Skeletal muscle satellite cell (primary cell): ENCODE measurements around the gene TMCC2.

ENCODE experiments used
- H3K27me3 ChIP-seq: 2 replicates; pipeline ENCODE4 v1.7.0; 2013; ENCODE audit warnings: low read length; ENCODE audit not compliant: control insufficient read depth, insufficient read depth
- H3K36me3 ChIP-seq: 2 replicates; pipeline ENCODE4 v1.7.0; 2013; ENCODE audit warnings: mild to moderate bottlenecking, control low read depth, low read length; ENCODE audit not compliant: insufficient read depth
- H3K4me1 ChIP-seq: 2 replicates; pipeline ENCODE4 v1.7.0; 2013; ENCODE audit warnings: low read length; ENCODE audit not compliant: control insufficient read depth, insufficient read depth
- H3K4me2 ChIP-seq: 2 replicates; pipeline ENCODE4 v1.7.0; 2013; ENCODE audit warnings: mild to moderate bottlenecking, low read length
- H3K4me3 ChIP-seq: 2 replicates; pipeline ENCODE4 v1.7.0; 2013; ENCODE audit warnings: low read length
- H3K9ac ChIP-seq: 2 replicates; pipeline ENCODE4 v1.7.0; 2013; ENCODE audit warnings: mild to moderate bottlenecking, low read depth, low read length, moderate library complexity
- H3K9me3 ChIP-seq: replicated peaks from 2 replicates; pipeline ENCODE4 v1.7.0; 2013; ENCODE audit warnings: mild to moderate bottlenecking, control low read depth, low read length

Gene TMCC2

DNA sequence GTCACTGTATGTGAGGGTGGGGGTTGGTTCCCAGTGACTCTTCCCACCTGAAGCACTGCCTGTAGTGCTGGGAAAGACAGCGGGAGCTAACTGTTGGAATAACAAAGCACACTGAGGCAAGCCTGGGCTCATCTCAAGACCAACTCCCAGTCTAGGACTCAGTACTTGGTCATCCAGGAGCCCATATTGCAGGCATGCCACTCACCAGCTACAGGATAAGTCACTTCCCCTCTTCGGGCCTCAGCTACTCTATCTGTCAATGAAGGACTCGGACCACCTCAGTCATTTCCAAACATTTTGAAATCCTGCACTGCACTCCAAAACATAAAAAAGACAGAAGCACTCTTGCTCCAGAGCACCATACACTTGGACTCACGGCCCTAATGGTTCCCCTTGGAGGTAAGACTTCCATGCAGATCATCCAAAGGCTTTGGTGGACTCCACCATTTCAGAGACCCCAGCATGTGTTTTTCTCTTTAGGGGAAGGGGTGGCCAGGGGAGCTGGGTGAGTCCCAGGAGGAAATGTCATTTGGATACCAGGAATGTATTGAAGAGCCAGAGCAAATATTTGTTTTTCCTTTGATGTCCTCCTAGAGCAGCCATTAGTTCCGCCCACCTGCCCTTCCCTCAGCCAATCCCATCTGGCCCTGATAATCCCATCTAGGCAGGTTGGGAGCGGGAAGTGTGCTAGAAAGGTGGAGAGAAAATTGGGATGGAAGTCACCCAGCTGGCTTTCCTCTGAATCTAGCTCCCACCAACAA is 90.7 kb downstream of the TMCC2 start:
- Histone ChIP-seq H3K4me3 (no peak overlapping the region), H3K27me3 (no peaks in the 10 kb centered on the region), H3K4me2 (peak overlapping the region; percentile 27), H3K9me3 (no peaks in the 10 kb centered on the region), H3K4me1 (peaks cover 54% of the 10 kb centered on the region), H3K36me3 (no peaks in the 10 kb centered on the region), H3K9ac (no peak overlapping the region)

DNA sequence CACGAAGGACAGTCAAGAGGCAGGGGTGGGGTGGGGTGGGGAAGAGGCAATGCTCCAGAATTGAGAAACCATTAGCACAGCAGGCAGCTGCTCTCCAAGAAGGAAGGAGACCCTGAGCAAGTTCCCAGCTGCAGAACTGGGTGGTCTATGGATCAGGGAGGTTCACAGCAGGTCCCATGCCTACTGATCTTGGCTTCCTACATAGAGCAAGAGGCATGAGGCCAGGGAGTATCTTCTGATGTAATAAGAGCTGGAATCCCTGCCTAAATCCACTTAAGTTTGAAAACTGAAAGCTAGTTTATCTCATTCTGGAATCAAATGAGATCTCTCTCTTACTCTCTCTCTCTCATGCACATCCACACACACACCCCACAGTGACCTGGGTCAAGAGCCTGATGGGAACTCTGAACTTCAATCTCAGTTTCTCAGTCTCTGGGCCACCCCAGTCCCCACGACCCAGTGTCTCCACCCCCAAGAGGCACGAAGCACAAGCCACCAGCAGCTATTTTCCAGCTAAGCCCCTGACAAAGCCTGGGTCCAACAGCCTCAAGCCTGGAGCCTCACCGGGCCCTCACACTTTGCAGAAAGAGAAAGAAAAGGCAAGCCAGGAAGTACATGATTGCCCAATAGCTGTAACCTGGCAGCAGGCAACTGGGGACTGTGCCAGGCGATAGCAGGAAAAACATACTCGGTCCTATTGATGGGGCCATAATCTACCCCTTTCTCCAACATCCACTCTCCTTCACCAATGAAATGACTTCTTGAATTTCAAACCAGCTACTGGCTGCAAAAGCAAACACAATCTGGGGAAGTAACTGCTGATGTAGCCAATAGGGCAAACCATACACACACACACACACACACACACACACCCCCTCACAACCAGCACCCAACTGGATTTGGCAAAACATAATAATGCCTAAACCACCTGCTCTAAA is 91.6 kb downstream of the TMCC2 start:
- Histone ChIP-seq H3K4me3 (peak overlapping the region; percentile 57), H3K4me2 (peak overlapping the region; percentile 76), H3K9me3 (no peaks in the 10 kb centered on the region), H3K27me3 (no peaks in the 10 kb centered on the region), H3K4me1 (peaks cover 45% of the 10 kb centered on the region), H3K36me3 (no peaks in the 10 kb centered on the region), H3K9ac (no peak overlapping the region)

DNA sequence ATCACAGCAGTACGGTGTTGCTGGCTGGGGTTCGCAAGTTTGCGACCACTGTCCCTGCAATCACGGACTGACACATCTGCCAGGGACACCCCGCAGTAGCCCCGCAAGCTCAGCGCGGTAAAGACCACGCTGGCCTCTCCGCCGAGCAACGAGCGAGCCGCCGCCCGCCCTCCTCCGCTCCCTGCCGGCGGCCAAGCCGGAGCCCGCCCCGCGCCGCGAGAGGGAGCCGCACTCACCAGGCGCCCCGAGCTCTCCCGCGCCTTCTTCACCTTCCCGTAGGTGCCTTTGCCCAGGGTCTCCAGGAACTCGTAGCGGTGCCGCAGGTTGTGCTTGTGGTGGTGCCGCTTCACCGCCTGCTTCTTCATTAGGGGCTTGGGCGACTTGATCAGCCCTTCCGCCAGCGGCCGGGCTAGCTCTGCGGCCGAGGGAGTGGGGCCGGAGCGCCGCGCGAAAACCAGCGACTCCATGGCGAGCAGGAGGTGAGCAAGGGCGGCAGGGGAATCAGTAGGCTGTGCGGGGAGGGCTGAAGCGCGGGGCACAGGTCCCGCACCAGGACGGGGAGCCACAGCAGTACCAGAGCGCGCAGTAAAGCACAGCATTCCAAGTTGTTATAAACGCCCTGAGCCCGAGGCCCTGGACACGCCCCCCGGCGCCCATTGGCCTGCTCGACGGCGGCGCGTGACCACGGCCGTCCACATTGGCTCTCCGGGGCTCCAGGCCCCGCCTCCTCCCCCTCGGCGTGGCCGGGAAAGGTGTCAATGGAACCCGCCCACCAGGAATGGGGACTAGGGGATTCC is 93.6 kb downstream of the TMCC2 start, which contains the start of gene NUAK2:
NUAK2 (minus strand) TSS at position 584 of the 797 bp plus-strand sequence; CDS start at position 467, 117 bp downstream.
- H3K4me1 ChIP-seq, result peaks cover 45% of the 10 kb centered on the region
- peak within 1 kb of the TSS; percentile 91 for H3K4me3 ChIP-seq

DNA sequence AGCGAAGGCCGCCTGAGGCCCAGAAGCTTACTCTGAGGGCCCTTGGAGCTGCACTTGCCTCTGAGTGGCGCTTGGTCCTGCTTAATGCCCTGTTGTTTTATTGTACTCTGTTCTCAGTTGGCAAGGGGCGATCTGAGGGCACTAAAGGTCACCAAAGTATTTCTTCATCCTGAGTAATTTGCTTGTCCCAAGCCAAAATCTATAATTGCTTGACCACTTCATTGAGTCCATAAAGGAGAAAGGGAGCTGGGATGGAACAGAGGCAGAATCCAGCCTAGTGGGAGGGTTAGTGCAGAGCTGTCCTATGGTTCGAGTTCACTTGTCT is 94.2 kb downstream of the TMCC2 start:
- no peaks in the 10 kb centered on the region for H3K9me3 ChIP-seq
- peak overlapping the region; percentile 95 for H3K4me2 ChIP-seq
- H3K4me3 ChIP-seq, result peak overlapping the region; percentile 91
- H3K9ac ChIP-seq, result no peak overlapping the region
- peaks cover 5% of the 10 kb centered on the region for H3K27me3 ChIP-seq
- no peaks in the 10 kb centered on the region for H3K36me3 ChIP-seq
- H3K4me1 ChIP-seq, result peaks cover 43% of the 10 kb centered on the region

More for the DNA sequence above, 93.6 kb downstream of the TMCC2 start, which contains the start of gene NUAK2:
- peak within 1 kb of the TSS; percentile 95 for H3K4me2 ChIP-seq
- peak within 1 kb of the TSS; percentile 91 for H3K9ac ChIP-seq
- H3K27me3 ChIP-seq, result no peaks in the 10 kb centered on the region
- no peaks in the 10 kb centered on the region for H3K9me3 ChIP-seq
- no peaks in the 10 kb centered on the region for H3K36me3 ChIP-seq
